IMR-90 (cell line): Measurements from ENCODE around the gene NUMA1. TPM values are rescaled to one million over a fixed set of nuclear protein-coding genes. Genes with fewer than 3 reads are reported as not detected.

Experiments
- ATAC-seq: fragments of 200-7000 bp; cut with Tn5 transposase; 2 replicates; pipeline ENCODE4 v1.9.1; 2020; ENCODE audit warnings: low read depth, mild to moderate bottlenecking, moderate library complexity
- BruUV-seq: library from RNA; stranded (reverse); fragments of 400-500 nt; replicated peaks from 2 replicates; lab custom pipeline; 2021; lab: Mats Ljungman, UMichigan
- CTCF ChIA-PET: fragments of 300-600 bp; formaldehyde crosslinking; extraction: SDS; loops from one replicate; lab custom pipeline; 2021; ENCODE audit warnings: antibody characterized with exemption; lab: Yijun Ruan, JAX
- POLR2A ChIA-PET: fragments of 300-600 bp; sonication (Branson Sonifier 250); formaldehyde crosslinking; loops from one replicate; lab custom pipeline; 2022; ENCODE audit warnings: antibody characterized with exemption; ENCODE audit not compliant: unreplicated experiment; lab: Charles Lee
- DNase-seq: peaks from one replicate; pipeline ENCODE4 v3.0.0; 2013
- H2AFZ ChIP-seq: replicated peaks from 2 replicates; pipeline ENCODE3; 2013; ENCODE audit warnings: low read length, mild to moderate bottlenecking; ENCODE audit not compliant: poor library complexity
- H2AK5ac ChIP-seq: 2 replicates; pipeline ENCODE4 v1.6.1; 2013; ENCODE audit warnings: low read depth, low read length, inconsistent platforms
- H2AK9ac ChIP-seq: replicated peaks from 2 replicates; pipeline ENCODE3; 2013; ENCODE audit warnings: mild to moderate bottlenecking, low read depth, low read length, moderate library complexity; ENCODE audit not compliant: poor library complexity
- H2BK120ac ChIP-seq: 2 replicates; pipeline ENCODE4 v1.6.1; 2013; ENCODE audit warnings: low read depth, low read length, inconsistent platforms
- H2BK15ac ChIP-seq: 3 replicates; pipeline ENCODE4 v1.6.1; 2013; ENCODE audit warnings: low read depth, low read length, inconsistent platforms
- H2BK20ac ChIP-seq: 2 replicates; pipeline ENCODE4 v1.6.1; 2013; ENCODE audit warnings: low read depth, mild to moderate bottlenecking, inconsistent platforms, low read length, moderate library complexity
- H2BK5ac ChIP-seq: 2 replicates; pipeline ENCODE4 v1.6.1; 2013; ENCODE audit warnings: mild to moderate bottlenecking, low read depth, low read length, inconsistent platforms; ENCODE audit not compliant: poor library complexity, severe bottlenecking
- H3K14ac ChIP-seq: replicated peaks from 2 replicates; pipeline ENCODE4 v1.6.1; 2013; ENCODE audit warnings: low read depth, low read length, inconsistent platforms
- H3K18ac ChIP-seq: 2 replicates; pipeline ENCODE4 v1.6.1; 2013; ENCODE audit warnings: low read depth, low read length, control low read depth
- H3K23ac ChIP-seq: 2 replicates; pipeline ENCODE4 v1.6.1; 2013; ENCODE audit warnings: low read depth, low read length, inconsistent platforms
- H3K27ac ChIP-seq: 2 replicates; pipeline ENCODE4 v1.5.1; 2013; ENCODE audit warnings: mild to moderate bottlenecking, control low read depth, low read length; ENCODE audit not compliant: insufficient read depth
- H3K27me3 ChIP-seq: 2 replicates; pipeline ENCODE4 v1.6.1; 2013; ENCODE audit warnings: low read length; ENCODE audit not compliant: control insufficient read depth, insufficient read depth
- H3K36me3 ChIP-seq: 2 replicates; pipeline ENCODE4 v1.6.1; 2013; ENCODE audit warnings: low read length, mixed read lengths; ENCODE audit not compliant: control insufficient read depth, insufficient read depth
- H3K4ac ChIP-seq: 2 replicates; pipeline ENCODE4 v1.6.1; 2013; ENCODE audit warnings: low read depth, low read length, inconsistent platforms
- H3K4me1 ChIP-seq: 2 replicates; pipeline ENCODE4 v1.6.1; 2013; ENCODE audit warnings: low read length, mixed read lengths; ENCODE audit not compliant: control insufficient read depth, insufficient read depth
- H3K4me2 ChIP-seq: 2 replicates; pipeline ENCODE4 v1.6.1; 2013; ENCODE audit warnings: low read depth, mild to moderate bottlenecking, control low read depth, low read length, moderate library complexity
- H3K4me3 ChIP-seq: 2 replicates; pipeline ENCODE4 v1.5.1; 2013; ENCODE audit warnings: low read depth, mild to moderate bottlenecking, control low read depth, low read length, moderate library complexity; ENCODE audit not compliant: insufficient read depth
- H3K56ac ChIP-seq: 2 replicates; pipeline ENCODE4 v1.6.1; 2013; ENCODE audit warnings: low read length, inconsistent platforms; ENCODE audit not compliant: insufficient read depth; ENCODE audit errors: extremely low read depth
- H3K79me1 ChIP-seq, 2 experiments: 2 replicates each; pipeline ENCODE4 v1.6.1; 2013; ENCODE audit warnings: low read length in 2 of 2, inconsistent platforms in 1 of 2, low read depth in 1 of 2
- H3K9ac ChIP-seq: 2 replicates; pipeline ENCODE4 v1.6.1; 2013; ENCODE audit warnings: low read depth, low read length, control low read depth
- H3K9me1 ChIP-seq: 2 replicates; pipeline ENCODE4 v1.6.1; 2013; ENCODE audit warnings: low read length, inconsistent platforms; ENCODE audit not compliant: insufficient read depth
- H3K9me3 ChIP-seq: 2 replicates; pipeline ENCODE4 v1.6.1; 2013; ENCODE audit warnings: low read length; ENCODE audit not compliant: control insufficient read depth, insufficient read depth
- H4K20me1 ChIP-seq: 2 replicates; pipeline ENCODE4 v1.6.1; 2013; ENCODE audit warnings: low read length, inconsistent platforms; ENCODE audit not compliant: insufficient read depth
- H4K5ac ChIP-seq: 2 replicates; pipeline ENCODE4 v1.6.1; 2013; ENCODE audit warnings: mild to moderate bottlenecking, low read depth, low read length, control low read depth
- H4K8ac ChIP-seq, 2 experiments: 2 replicates each; pipeline ENCODE4 v1.6.1; 2013; ENCODE audit warnings: low read depth in 2 of 2, low read length in 2 of 2, control low read depth in 1 of 2, inconsistent platforms in 1 of 2
- H4K91ac ChIP-seq: 2 replicates; pipeline ENCODE4 v1.6.1; 2013; ENCODE audit warnings: low read depth, low read length, inconsistent platforms; ENCODE audit not compliant: insufficient read depth
- CEBPB ChIP-seq: IDR thresholded peaks from 2 replicates; pipeline ENCODE4 v1.6.1; 2012; ENCODE audit warnings: low read depth, low read length, improper control_type of control experiment
- FOS ChIP-seq: fragments of 150-350 bp; IDR thresholded peaks from 2 replicates; pipeline ENCODE4 v1.6.1; 2016; ENCODE audit warnings: low read depth, low read length
- MAFK ChIP-seq: IDR thresholded peaks from 2 replicates; pipeline ENCODE4 v1.6.1; 2012; ENCODE audit warnings: low read depth, low read length, improper control_type of control experiment
- MAZ ChIP-seq: IDR thresholded peaks from 2 replicates; pipeline ENCODE4 v1.6.1; 2012; ENCODE audit warnings: low read depth, mild to moderate bottlenecking, low read length, improper control_type of control experiment, moderate library complexity, borderline replicate concordance
- MXI1 ChIP-seq: IDR thresholded peaks from 2 replicates; pipeline ENCODE4 v1.6.1; 2012; ENCODE audit warnings: low read depth, mild to moderate bottlenecking, low read length, moderate library complexity, borderline replicate concordance
- NFE2L2 ChIP-seq: fragments of 150-350 bp; IDR thresholded peaks from 2 replicates; pipeline ENCODE4 v1.6.1; 2016; ENCODE audit warnings: low read depth, mild to moderate bottlenecking, low read length
- POLR2A ChIP-seq: IDR thresholded peaks from 2 replicates; pipeline ENCODE4 v1.6.1; 2012; ENCODE audit warnings: mild to moderate bottlenecking, low read depth, low read length
- RAD21 ChIP-seq: IDR thresholded peaks from 2 replicates; pipeline ENCODE4 v1.6.1; 2012; ENCODE audit warnings: low read length, improper control_type of control experiment
- RCOR1 ChIP-seq: IDR thresholded peaks from 2 replicates; pipeline ENCODE4 v1.6.1; 2012; ENCODE audit warnings: mild to moderate bottlenecking, low read length, improper control_type of control experiment; ENCODE audit not compliant: insufficient replicate concordance
- WGBS, 2 experiments: methylation state at CpG; one replicate each; pipeline versions ENCODE4 v1.1.5 to v1.1.7; 2013; ENCODE audit warnings: missing lambda C conversion rate in 2 of 2; ENCODE audit not compliant: insufficient read length in 1 of 2; ENCODE audit errors: extremely low coverage in 2 of 2; 5-methylcytosine and 5-hydroxymethylcytosine counted together
- dilution Hi-C: fragments of 300-500 bp; cut with HindIII; formaldehyde crosslinking; loops from one replicate; pipeline ENCODE4 v1.14.3; 2018; ENCODE audit warnings: low sequenced_read_pairs; ENCODE audit not compliant: unreplicated experiment
- in situ Hi-C: fragments of 300-500 bp; cut with MboI; formaldehyde crosslinking; loops from 3 replicates; pipeline ENCODE4 v1.14.3; 2019; ENCODE audit warnings: low sequenced_read_pairs, inconsistent platforms, mixed read lengths
- intact Hi-C: fragments of 100-400 bp; cut with micrococcal nuclease; formaldehyde crosslinking; loops from 2 replicates; pipeline ENCODE4 v1.10.0; 2022
- polyA plus RNA-seq, 3 experiments: library from polyadenylated mRNA; depleted of rRNA; stranded (reverse); fragments of >200 nt; gene quantifications; 2 replicates each; pipeline ENCODE4 v1.2.3, GENCODE V29; 2012; ENCODE audit warnings: low replicate concordance in 1 of 3
- total RNA-seq: library from RNA; depleted of rRNA; stranded (reverse); fragments of >200 nt; gene quantifications from 2 replicates; pipeline ENCODE4 v1.2.3, GENCODE V29; 2012
- TF ChIP-seq, protein P1 (sequence below): conservative IDR thresholded peaks from 2 replicates; pipeline ENCODE4 v1.5.1; 2012; ENCODE audit warnings: mild to moderate bottlenecking, low read depth, low read length, improper control_type of control experiment
- TF ChIP-seq, protein P2 (sequence below): fragments of 150-350 bp; IDR thresholded peaks from 2 replicates; pipeline ENCODE4 v1.6.1; 2016; ENCODE audit warnings: low read depth, mild to moderate bottlenecking, low read length, moderate library complexity, borderline replicate concordance
- TF ChIP-seq, protein P3 (sequence below): fragments of 150-350 bp; IDR thresholded peaks from 2 replicates; pipeline ENCODE4 v1.6.1; 2017; ENCODE audit warnings: mild to moderate bottlenecking, antibody characterized with exemption, low read length, low read depth

Gene NUMA1
- total and polyA plus RNA-seq, 2 of the 4 experiments (the other 2 are of a cell fraction), result 61.7 to 97.0 TPM

DNA sequence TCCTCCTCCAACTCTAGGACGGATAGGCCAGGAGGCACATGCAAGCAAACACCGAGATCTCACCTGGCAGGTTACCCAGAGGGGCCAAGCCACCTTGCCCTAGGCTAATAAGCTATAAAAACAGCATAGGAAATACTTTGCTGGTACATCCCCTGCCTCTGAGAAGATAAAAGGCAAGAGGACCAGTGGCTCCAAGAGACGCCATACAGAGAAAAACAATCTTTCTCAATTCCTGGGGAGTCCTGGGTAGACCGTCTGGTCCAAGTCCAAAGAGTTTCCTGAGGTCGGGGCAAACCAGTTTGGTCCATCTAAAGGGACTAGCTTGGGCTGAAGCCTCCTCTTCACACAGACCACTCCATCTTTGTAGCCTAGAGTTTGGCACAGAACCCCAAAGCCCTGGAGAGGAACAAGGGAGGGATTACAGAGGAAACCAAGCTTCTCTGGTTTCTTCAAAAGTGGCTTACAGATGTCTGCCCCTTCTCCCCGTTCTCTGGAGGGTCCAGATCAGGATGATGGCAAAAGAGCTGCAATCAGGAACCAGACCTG lies 40.4 kb downstream of the NUMA1 start:
- TF ChIP-seq, protein P1, sequence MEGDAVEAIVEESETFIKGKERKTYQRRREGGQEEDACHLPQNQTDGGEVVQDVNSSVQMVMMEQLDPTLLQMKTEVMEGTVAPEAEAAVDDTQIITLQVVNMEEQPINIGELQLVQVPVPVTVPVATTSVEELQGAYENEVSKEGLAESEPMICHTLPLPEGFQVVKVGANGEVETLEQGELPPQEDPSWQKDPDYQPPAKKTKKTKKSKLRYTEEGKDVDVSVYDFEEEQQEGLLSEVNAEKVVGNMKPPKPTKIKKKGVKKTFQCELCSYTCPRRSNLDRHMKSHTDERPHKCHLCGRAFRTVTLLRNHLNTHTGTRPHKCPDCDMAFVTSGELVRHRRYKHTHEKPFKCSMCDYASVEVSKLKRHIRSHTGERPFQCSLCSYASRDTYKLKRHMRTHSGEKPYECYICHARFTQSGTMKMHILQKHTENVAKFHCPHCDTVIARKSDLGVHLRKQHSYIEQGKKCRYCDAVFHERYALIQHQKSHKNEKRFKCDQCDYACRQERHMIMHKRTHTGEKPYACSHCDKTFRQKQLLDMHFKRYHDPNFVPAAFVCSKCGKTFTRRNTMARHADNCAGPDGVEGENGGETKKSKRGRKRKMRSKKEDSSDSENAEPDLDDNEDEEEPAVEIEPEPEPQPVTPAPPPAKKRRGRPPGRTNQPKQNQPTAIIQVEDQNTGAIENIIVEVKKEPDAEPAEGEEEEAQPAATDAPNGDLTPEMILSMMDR, result no peak
- TF ChIP-seq MAZ (no peak), RCOR1 (no peak), POLR2A (no peak), MXI1 (no peak), RAD21 (no peak), CEBPB (no peak), MAFK (no peak), NFE2L2 (no peak), FOS (no peak)
- TF ChIP-seq, protein P2, sequence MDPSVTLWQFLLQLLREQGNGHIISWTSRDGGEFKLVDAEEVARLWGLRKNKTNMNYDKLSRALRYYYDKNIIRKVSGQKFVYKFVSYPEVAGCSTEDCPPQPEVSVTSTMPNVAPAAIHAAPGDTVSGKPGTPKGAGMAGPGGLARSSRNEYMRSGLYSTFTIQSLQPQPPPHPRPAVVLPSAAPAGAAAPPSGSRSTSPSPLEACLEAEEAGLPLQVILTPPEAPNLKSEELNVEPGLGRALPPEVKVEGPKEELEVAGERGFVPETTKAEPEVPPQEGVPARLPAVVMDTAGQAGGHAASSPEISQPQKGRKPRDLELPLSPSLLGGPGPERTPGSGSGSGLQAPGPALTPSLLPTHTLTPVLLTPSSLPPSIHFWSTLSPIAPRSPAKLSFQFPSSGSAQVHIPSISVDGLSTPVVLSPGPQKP, result no peak
- TF ChIP-seq, protein P3, sequence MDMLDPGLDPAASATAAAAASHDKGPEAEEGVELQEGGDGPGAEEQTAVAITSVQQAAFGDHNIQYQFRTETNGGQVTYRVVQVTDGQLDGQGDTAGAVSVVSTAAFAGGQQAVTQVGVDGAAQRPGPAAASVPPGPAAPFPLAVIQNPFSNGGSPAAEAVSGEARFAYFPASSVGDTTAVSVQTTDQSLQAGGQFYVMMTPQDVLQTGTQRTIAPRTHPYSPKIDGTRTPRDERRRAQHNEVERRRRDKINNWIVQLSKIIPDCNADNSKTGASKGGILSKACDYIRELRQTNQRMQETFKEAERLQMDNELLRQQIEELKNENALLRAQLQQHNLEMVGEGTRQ, result no peak
- Histone ChIP-seq H4K5ac (peak overlapping the region; percentile 95), H3K9me3 (no peaks in the 10 kb centered on the region), H3K27me3 (no peaks in the 10 kb centered on the region), H3K23ac (peak overlapping the region; percentile 97), H3K36me3 (peaks cover 5% of the 10 kb centered on the region; the same call in 1 of the 2 replicates), H3K4ac (peak overlapping the region; percentile 96), H2BK20ac (no peak overlapping the region), H4K20me1 (peaks cover 30% of the 10 kb centered on the region), H3K4me2 (peak overlapping the region; percentile 84), H3K4me3 (peak overlapping the region; percentile 76), H3K27ac (peak overlapping the region; percentile 95), H3K9ac (peak overlapping the region; percentile 99), H2BK5ac (peak overlapping the region; percentile 96), H3K9me1 (peaks cover 18% of the 10 kb centered on the region), H3K14ac (peak overlapping the region; percentile 97), H3K79me1 (peaks cover 7 to 88% of the 10 kb centered on the region in 2 experiments), H3K56ac (peak overlapping the region; percentile 98), H3K18ac (peak overlapping the region; percentile 93), H2AK9ac (peak overlapping the region; percentile 100), H2BK15ac (peak overlapping the region; percentile 25; the same call in 2 of the 3 replicates), H3K4me1 (peaks cover 10% of the 10 kb centered on the region), H4K91ac (peak overlapping the region; percentile 98), H2AFZ (peak overlapping the region; percentile 93), H2BK120ac (peak overlapping the region; percentile 87; the same call in 1 of the 2 replicates), H4K8ac (peak overlapping the region; percentile 100), H2AK5ac (peak overlapping the region; percentile 100)
- POLR2A ChIA-PET, result interaction anchor here (1.3 to 1.7 kb wide), 2 partner anchors 14 to 61 kb away, joined by 3 to 6 read pairs; no protein-coding TSS in a partner anchor
- DNase-seq (no peak), ATAC-seq (no peak)
- BruUV-seq, result no TSS peak
- WGBS, 2 experiments, result no CpG with 5 or more reads among the region's 6 CpGs
- intact Hi-C loops (no loop called here), in situ Hi-C loops (loop anchor here (5.0 kb wide), 1 partner anchor 37 kb away; no protein-coding TSS in a partner anchor), dilution Hi-C loops (no loop called here)
- CTCF ChIA-PET, result interaction anchor here (1.0 to 4.0 kb wide), 4 partner anchors 15 to 392 kb away, joined by 3 to 12 read pairs (median 4); no protein-coding TSS in a partner anchor
